ENCODE results near the gene ENDOU. TPM values are rescaled to one million over a fixed set of nuclear protein-coding genes. Genes with fewer than 3 reads are reported as not detected.
A peak's percentile ranks its signal among the peaks of the same experiment; 100 is the strongest.

Gene ENDOU
- total and polyA plus RNA-seq, 2 donors from 2014 or later = 0.28 to 0.91 TPM

GRCh38 chr12:47739979-47740378 is 14.7 kb upstream of the ENDOU start:
- peaks cover 2 to 12% (median 3%) of the 10 kb centered on the region in 3 donors for H3K36me3 ChIP-seq (ENCODE audit: control insufficient read depth in 2 of 3, insufficient read depth in 3 of 3, low read length in 3 of 3)
- H3K4me3 ChIP-seq (ENCODE audit: low read length in 3 of 3) = no peak overlapping the region
- peaks cover under 1 to 31% (median 13%) of the 10 kb centered on the region in 3 donors for H3K4me1 ChIP-seq (ENCODE audit: control insufficient read depth in 2 of 3, insufficient read depth in 2 of 3, low read depth in 1 of 3, low read length in 3 of 3)
- intact Hi-C loops (cut with DNase I) = no loop called here
- H3K27me3 ChIP-seq (ENCODE audit: control insufficient read depth, insufficient read depth, low read length) = no peaks in the 10 kb centered on the region
- no peak overlapping the region for H3K9ac ChIP-seq (ENCODE audit: low read length in 3 of 3)
- H3K27ac ChIP-seq (ENCODE audit: low read depth in 2 of 2, low read length in 2 of 2) = peak overlapping the region in 1 of 2 donors; percentile 23
- TF ChIP-seq CTCF (IDR thresholded peaks at IDR 0.05; ENCODE audit: borderline replicate concordance, extremely low read depth, insufficient read depth) = no peak
- no peaks in the 10 kb centered on the region for H3K9me3 ChIP-seq (ENCODE audit: control insufficient read depth in 2 of 3, insufficient read depth in 1 of 3, low read length in 3 of 3)
- DNase-seq = peak in 1 of 5 donors; percentile 78
- FAIRE-seq = no peak

GRCh38 chr12:47739297-47739696 is 14.0 kb upstream of the ENDOU start:
- no peak for FAIRE-seq
- no peaks in the 10 kb centered on the region for H3K27me3 ChIP-seq (ENCODE audit: control insufficient read depth, insufficient read depth, low read length)
- DNase-seq = peak in 1 of 5 donors; percentile 19
- no peak for TF ChIP-seq CTCF (IDR thresholded peaks at IDR 0.05; ENCODE audit: borderline replicate concordance, extremely low read depth, insufficient read depth)
- no peak overlapping the region for H3K4me3 ChIP-seq (ENCODE audit: low read length in 3 of 3)
- no peak overlapping the region for H3K9ac ChIP-seq (ENCODE audit: low read length in 3 of 3)
- no peaks in the 10 kb centered on the region for H3K9me3 ChIP-seq (ENCODE audit: control insufficient read depth in 2 of 3, insufficient read depth in 1 of 3, low read length in 3 of 3)
- no peak overlapping the region for H3K27ac ChIP-seq (ENCODE audit: low read depth in 2 of 2, low read length in 2 of 2)
- intact Hi-C loops (cut with DNase I) = no loop called here
- peaks cover 2 to 38% (median 14%) of the 10 kb centered on the region in 3 donors for H3K4me1 ChIP-seq (ENCODE audit: control insufficient read depth in 2 of 3, insufficient read depth in 2 of 3, low read depth in 1 of 3, low read length in 3 of 3)
- peaks cover 2 to 12% (median 3%) of the 10 kb centered on the region in 3 donors for H3K36me3 ChIP-seq (ENCODE audit: control insufficient read depth in 2 of 3, insufficient read depth in 3 of 3, low read length in 3 of 3)

GRCh38 chr12:47737936-47738594 is 12.8 kb upstream of the ENDOU start:
- intact Hi-C loops (cut with DNase I) = no loop called here
- DNase-seq (peak in 1 of 5 donors; percentile 53), FAIRE-seq (no peak)
- Histone ChIP-seq H3K27ac (ENCODE audit: low read depth in 2 of 2, low read length in 2 of 2) (peak overlapping the region in 1 of 2 donors; percentile 11), H3K9ac (ENCODE audit: low read length in 3 of 3) (no peak overlapping the region), H3K36me3 (ENCODE audit: control insufficient read depth in 2 of 3, insufficient read depth in 3 of 3, low read length in 3 of 3) (peaks cover 2 to 12% (median 3%) of the 10 kb centered on the region in 3 donors), H3K4me3 (ENCODE audit: low read length in 3 of 3) (no peak overlapping the region), H3K27me3 (ENCODE audit: control insufficient read depth, insufficient read depth, low read length) (no peaks in the 10 kb centered on the region), H3K4me1 (ENCODE audit: control insufficient read depth in 2 of 3, insufficient read depth in 2 of 3, low read depth in 1 of 3, low read length in 3 of 3) (peaks cover 2 to 38% (median 14%) of the 10 kb centered on the region in 3 donors), H3K9me3 (ENCODE audit: control insufficient read depth in 2 of 3, insufficient read depth in 1 of 3, low read length in 3 of 3) (no peaks in the 10 kb centered on the region)
- no peak for TF ChIP-seq CTCF (IDR thresholded peaks at IDR 0.05; ENCODE audit: borderline replicate concordance, extremely low read depth, insufficient read depth)

All from kidney (tissue), 14 donors.